CD4-positive, alpha-beta T cell (primary cell): ENCODE data around the gene CCDC120. TPM values are rescaled to one million over a fixed set of nuclear protein-coding genes. Genes with fewer than 3 reads are reported as not detected.

ENCODE experiments used
- ATAC-seq: fragments of 200-7000 bp; cut with Tn5 transposase; one replicate; pipeline ENCODE4 v1.10.0; 2022; ENCODE audit warnings: mild to moderate bottlenecking; ENCODE audit not compliant: poor library complexity
- CTCF ChIA-PET: fragments of 350-600 bp; sonication (Branson Sonifier 250); formaldehyde crosslinking; loops from one replicate; lab custom pipeline; 2021; ENCODE audit warnings: antibody characterized with exemption, inconsistent platforms; lab: Charles Lee
- POLR2A ChIA-PET: fragments of 350-600 bp; sonication (Branson Sonifier 250); formaldehyde crosslinking; loops from one replicate; lab custom pipeline; 2021; ENCODE audit warnings: antibody characterized with exemption, inconsistent platforms; lab: Charles Lee
- DNase-seq, 14 experiments: peaks; one replicate each; pipeline ENCODE4 v3.0.0-alpha.2; 2013 to 2020; ENCODE audit warnings: mixed read lengths in 2 of 14
- H3K27ac ChIP-seq, 2 donors: one replicate each; pipeline versions ENCODE4 v1.5.1 to v1.7.0; 2013; ENCODE audit warnings: low read length in 2 of 2, low read depth in 1 of 2, mild to moderate bottlenecking in 1 of 2
- H3K27me3 ChIP-seq, 2 experiments: 1 replicate in 1 of 2; 2 replicates in 1 of 2; pipeline versions ENCODE4 v1.6.1 to v1.7.0; 2013; ENCODE audit warnings: low read length in 2 of 2, control low read depth in 1 of 2, mild to moderate bottlenecking in 1 of 2, moderate library complexity in 1 of 2; ENCODE audit not compliant: insufficient read depth in 2 of 2, control insufficient read depth in 1 of 2
- H3K36me3 ChIP-seq: one replicate; pipeline ENCODE4 v1.6.1; 2013; ENCODE audit warnings: low read length, control low read depth; ENCODE audit not compliant: insufficient read depth
- H3K4me1 ChIP-seq: one replicate; pipeline ENCODE4 v1.6.1; 2013; ENCODE audit warnings: low read length, control low read depth; ENCODE audit not compliant: insufficient read depth
- H3K4me3 ChIP-seq: one replicate; pipeline ENCODE4 v1.5.1; 2013; ENCODE audit warnings: mild to moderate bottlenecking, low read length, moderate library complexity
- H3K9me3 ChIP-seq, 2 experiments: 1 replicate in 1 of 2; 2 replicates in 1 of 2; pipeline versions ENCODE4 v1.6.1 to v1.7.0; 2013; ENCODE audit warnings: low read length in 2 of 2, mild to moderate bottlenecking in 2 of 2, control low read depth in 1 of 2, moderate library complexity in 1 of 2; ENCODE audit not compliant: control insufficient read depth in 1 of 2, insufficient read depth in 1 of 2
- H3K27ac Mint-ChIP-seq: one replicate; pipeline ENCODE4 v1.8.0; 2020; ENCODE audit warnings: mixed read lengths
- H3K27me3 Mint-ChIP-seq: one replicate; pipeline ENCODE4 v1.8.0; 2021; ENCODE audit warnings: mixed read lengths
- H3K36me3 Mint-ChIP-seq: one replicate; pipeline ENCODE4 v1.8.0; 2021; ENCODE audit warnings: low read depth, mixed read lengths
- H3K4me1 Mint-ChIP-seq: one replicate; pipeline ENCODE4 v1.8.0; 2021; ENCODE audit warnings: low read depth, mixed read lengths
- H3K4me3 Mint-ChIP-seq: one replicate; pipeline ENCODE4 v1.8.0; 2020; ENCODE audit warnings: mild to moderate bottlenecking, mixed read lengths
- H3K9me3 Mint-ChIP-seq: one replicate; pipeline ENCODE4 v1.8.0; 2020; ENCODE audit warnings: mixed read lengths
- CTCF ChIP-seq: fragments of 200-600 bp; IDR thresholded peaks from one replicate; pipeline ENCODE4 v1.8.0; 2022; ENCODE audit warnings: antibody characterized with exemption, mild to moderate bottlenecking
- intact Hi-C, 2 experiments: fragments of 100-400 bp; cut with DNase I in 1 of 2; cut with micrococcal nuclease in 1 of 2; formaldehyde crosslinking; loops; one replicate each; pipeline versions ENCODE4 v1.15.1 to v1.9.0; 2023 to 2025; cut with DNase I, micrococcal nuclease
- total RNA-seq, 174 experiments: library from RNA in 2 of 174; stranded (reverse) in 2 of 174; gene quantifications; one replicate each; pipeline ENCODE4 v1.2.3 and lab custom pipeline; 2021 to 2026

The CCDC120 gene
- total RNA-seq, 2 experiments from 2014 or later, result 11.5 to 12.2 TPM

- Histone ChIP-seq H3K4me3 (no peak overlapping the region), H3K27me3 (no peaks in the 10 kb centered on the region), H3K27ac (no peak overlapping the region), H3K9me3 (no peaks in the 10 kb centered on the region), H3K36me3 (peaks cover 2% of the 10 kb centered on the region), H3K4me1 (no peaks in the 10 kb centered on the region)
- DNase-seq (no peak), ATAC-seq (no peak)
- intact Hi-C loops, result no loop called here
- Mint-ChIP-seq H3K4me3 (no peak overlapping the region), H3K4me1 (no peaks in the 10 kb centered on the region), H3K27me3 (no peaks in the 10 kb centered on the region), H3K36me3 (peaks cover 8% of the 10 kb centered on the region), H3K9me3 (no peaks in the 10 kb centered on the region), H3K27ac (no peak overlapping the region)
- ChIA-PET POLR2A (no interaction called here), CTCF (no interaction called here)
- TF ChIP-seq CTCF, result no peak
Observed at GRCh38 chrX:49066278-49066677, 7.5 kb downstream of the CCDC120 start.

- Histone ChIP-seq H3K36me3 (peaks cover 2% of the 10 kb centered on the region), H3K4me1 (no peaks in the 10 kb centered on the region), H3K27ac (no peak overlapping the region), H3K27me3 (no peaks in the 10 kb centered on the region), H3K9me3 (no peaks in the 10 kb centered on the region), H3K4me3 (no peak overlapping the region)
- Mint-ChIP-seq H3K27me3 (no peaks in the 10 kb centered on the region), H3K4me3 (no peak overlapping the region), H3K4me1 (no peaks in the 10 kb centered on the region), H3K36me3 (peaks cover 11% of the 10 kb centered on the region), H3K27ac (no peak overlapping the region), H3K9me3 (no peaks in the 10 kb centered on the region)
- DNase-seq (no peak), ATAC-seq (no peak)
- no peak for TF ChIP-seq CTCF
- POLR2A ChIA-PET, result no interaction called here
- CTCF ChIA-PET, result no interaction called here
- intact Hi-C loops, result no loop called here
Observed at GRCh38 chrX:49066690-49067089, 7.9 kb downstream of the CCDC120 start.

- Mint-ChIP-seq H3K27me3 (no peaks in the 10 kb centered on the region), H3K27ac (no peak overlapping the region), H3K4me1 (no peaks in the 10 kb centered on the region), H3K4me3 (no peak overlapping the region), H3K36me3 (peaks cover 11% of the 10 kb centered on the region), H3K9me3 (no peaks in the 10 kb centered on the region)
- Histone ChIP-seq H3K4me1 (peaks cover under 1% of the 10 kb centered on the region), H3K36me3 (no peaks in the 10 kb centered on the region), H3K27me3 (no peaks in the 10 kb centered on the region), H3K9me3 (no peaks in the 10 kb centered on the region), H3K4me3 (no peak overlapping the region), H3K27ac (no peak overlapping the region)
- ChIA-PET POLR2A (no interaction called here), CTCF (no interaction called here)
- no peak for TF ChIP-seq CTCF
- intact Hi-C loops, result no loop called here
- DNase-seq (no peak), ATAC-seq (no peak)
Observed at GRCh38 chrX:49067285-49068120, 8.7 kb downstream of the CCDC120 start.
